GM13976 (cell line): ENCODE measurements around the gene KRTAP5-6.

Experiments used
- DNase-seq: peaks from one replicate; pipeline ENCODE4 v3.0.0; 2012; ENCODE audit warnings: low spot score
- in situ Hi-C: fragments of 300-500 bp; cut with MboI; formaldehyde crosslinking; loops from one replicate; pipeline ENCODE4 v1.12.0; 2022; ENCODE audit warnings: low sequenced_read_pairs, mixed read lengths, inconsistent platforms; ENCODE audit not compliant: unreplicated experiment
- TF ChIP-seq, protein P1 (sequence below): IDR thresholded peaks from 2 replicates; pipeline ENCODE4 v1.5.1; 2012; ENCODE audit warnings: borderline replicate concordance, mild to moderate bottlenecking; ENCODE audit not compliant: insufficient read depth; ENCODE audit errors: extremely low read depth, missing control alignments, control extremely low read depth

KRTAP5-6 gene

DNA sequence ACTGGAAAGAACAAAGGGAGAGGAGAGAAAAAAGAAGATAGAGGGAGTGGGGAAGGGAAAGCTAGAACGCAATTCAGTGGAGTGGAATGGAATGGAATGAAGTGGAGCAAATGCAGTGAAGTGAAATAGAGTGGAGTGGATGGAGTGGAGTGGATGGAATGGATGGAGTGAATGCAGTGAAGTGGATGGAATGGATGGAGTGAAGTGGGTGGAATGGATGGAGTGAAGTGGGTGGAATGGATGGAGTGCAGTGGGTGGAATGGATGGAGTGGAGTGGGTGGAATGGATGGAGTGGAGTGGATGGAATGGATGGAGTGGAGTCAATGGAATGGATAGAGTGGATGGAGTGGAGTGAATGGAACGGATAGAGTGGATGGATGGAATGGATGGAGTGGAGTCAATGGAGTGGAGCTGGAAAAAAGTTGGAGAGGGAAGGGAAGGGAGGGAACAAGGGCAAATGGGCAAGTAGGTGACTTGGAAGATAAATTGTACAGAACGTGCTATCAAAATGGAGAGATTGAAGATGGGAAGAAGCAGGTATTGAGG is 39.5 kb downstream of the KRTAP5-6 start:
- DNase-seq, result no peak
- TF ChIP-seq, protein P1, sequence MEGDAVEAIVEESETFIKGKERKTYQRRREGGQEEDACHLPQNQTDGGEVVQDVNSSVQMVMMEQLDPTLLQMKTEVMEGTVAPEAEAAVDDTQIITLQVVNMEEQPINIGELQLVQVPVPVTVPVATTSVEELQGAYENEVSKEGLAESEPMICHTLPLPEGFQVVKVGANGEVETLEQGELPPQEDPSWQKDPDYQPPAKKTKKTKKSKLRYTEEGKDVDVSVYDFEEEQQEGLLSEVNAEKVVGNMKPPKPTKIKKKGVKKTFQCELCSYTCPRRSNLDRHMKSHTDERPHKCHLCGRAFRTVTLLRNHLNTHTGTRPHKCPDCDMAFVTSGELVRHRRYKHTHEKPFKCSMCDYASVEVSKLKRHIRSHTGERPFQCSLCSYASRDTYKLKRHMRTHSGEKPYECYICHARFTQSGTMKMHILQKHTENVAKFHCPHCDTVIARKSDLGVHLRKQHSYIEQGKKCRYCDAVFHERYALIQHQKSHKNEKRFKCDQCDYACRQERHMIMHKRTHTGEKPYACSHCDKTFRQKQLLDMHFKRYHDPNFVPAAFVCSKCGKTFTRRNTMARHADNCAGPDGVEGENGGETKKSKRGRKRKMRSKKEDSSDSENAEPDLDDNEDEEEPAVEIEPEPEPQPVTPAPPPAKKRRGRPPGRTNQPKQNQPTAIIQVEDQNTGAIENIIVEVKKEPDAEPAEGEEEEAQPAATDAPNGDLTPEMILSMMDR, result no peak
- in situ Hi-C loops, result no loop called here

DNA sequence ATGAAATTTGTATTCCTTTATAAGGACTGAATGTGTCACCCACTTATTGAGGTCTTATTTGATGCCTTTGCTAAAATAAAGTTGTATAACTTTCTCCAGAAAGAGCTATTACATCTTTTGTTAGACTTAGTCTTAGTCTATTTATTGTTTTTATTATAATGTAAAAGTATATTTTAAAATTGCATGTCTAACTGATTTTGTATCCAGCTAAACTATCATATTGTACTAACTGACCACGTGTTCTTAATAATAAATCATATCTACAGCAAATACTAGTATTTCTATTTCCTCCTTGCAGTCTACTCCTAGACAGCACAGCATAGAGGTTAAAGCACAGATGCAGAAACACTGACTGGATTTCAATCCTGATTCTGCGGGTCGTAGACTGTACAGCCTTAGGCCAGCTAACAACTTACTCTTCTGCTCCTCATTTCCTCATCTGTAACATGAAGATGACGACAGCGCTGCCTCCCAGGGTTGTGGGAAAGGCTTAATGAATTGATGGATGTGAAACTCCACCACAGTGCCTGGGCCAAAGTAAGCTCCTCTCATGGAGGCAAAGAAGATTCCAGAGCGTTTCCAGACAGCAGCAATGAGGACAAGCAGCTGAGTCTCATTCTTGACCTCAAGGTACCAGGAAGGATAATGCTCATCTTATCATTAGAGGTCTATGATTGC is 40.2 kb downstream of the KRTAP5-6 start:
- DNase-seq, result no peak
- in situ Hi-C loops, result no loop called here
- TF ChIP-seq, protein P1, result no peak

DNA sequence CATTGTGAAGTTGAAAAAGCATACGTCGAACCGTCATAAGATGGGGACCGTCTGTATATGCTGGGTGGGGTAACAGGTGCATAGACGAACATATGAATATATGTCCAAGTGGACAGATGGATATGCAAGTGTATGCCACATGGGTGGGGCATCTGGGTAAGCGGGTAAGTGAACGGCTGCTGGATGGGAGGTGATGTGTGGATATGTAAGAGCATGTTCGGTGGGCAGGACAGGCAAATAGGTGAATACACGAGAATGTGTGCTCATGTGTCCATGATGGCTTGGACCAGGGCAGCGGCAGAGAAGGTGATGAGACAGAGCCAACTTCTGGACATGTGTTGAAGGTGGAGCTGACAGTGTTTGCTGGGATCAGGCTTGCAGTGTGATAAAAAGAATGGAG is 41.4 kb downstream of the KRTAP5-6 start:
- no peak for DNase-seq
- in situ Hi-C loops, result no loop called here
- TF ChIP-seq, protein P1, result no peak

DNA sequence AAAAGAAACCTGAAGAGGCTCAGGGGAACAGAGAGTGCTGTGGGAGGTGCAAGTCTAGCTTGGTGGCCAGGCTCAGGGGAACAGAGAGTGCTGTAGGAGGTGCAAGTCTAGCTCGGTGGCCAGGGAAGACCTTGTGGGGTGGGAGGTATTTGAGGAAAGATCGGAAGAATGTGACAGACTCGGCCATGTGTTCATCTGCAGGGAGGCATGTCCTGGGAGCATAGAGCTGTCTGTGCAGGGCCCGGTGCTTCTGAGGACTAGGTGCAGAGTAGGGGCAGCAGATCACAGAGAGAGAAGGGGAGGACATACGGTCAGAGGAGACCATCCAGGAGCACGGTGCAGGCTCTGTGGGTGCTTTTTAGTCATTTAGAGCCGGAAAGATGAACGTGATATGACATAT is 42.6 kb downstream of the KRTAP5-6 start:
- TF ChIP-seq, protein P1, result no peak

DNA sequence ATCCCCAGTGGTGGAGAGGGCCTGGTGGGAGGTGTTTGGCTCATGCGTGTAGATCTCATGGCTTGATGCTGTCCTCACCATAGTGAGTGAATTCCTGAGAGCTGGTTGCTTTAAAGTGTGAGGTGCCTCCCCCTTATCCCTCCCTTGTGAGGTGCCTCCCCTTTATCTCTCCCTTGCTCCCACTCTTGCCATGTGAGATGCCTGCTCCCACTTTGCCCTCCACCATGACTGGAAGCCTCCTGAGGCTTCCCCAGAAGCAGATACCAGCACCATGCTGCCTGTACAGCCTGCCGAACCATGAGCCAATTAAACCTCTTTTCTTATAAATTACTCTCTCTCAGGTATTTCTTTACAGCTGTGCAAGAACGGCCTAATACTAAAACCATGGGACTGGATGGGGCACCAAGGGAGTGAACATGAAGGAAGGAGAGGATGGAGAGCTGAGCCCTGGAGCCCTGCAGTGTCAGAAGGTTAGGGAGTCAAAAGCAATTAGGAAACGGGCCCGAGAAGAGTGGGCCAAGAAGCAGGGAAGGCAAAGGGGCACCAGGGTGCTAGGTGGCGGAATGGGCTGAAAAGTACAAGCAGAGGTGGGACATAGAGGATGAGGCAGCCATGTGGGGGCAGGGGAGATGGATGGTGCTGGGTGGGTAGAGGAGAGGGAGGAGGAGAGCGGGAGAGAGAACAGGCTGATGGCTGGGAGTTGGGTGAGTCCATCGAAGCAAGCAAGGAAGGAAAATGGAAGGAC is 44.0 kb downstream of the KRTAP5-6 start:
- TF ChIP-seq, protein P1, result no peak
- no peak for DNase-seq
- in situ Hi-C loops, result no loop called here

More for the DNA sequence above, 42.6 kb downstream of the KRTAP5-6 start:
- DNase-seq, result no peak
- in situ Hi-C loops, result no loop called here

DNA sequence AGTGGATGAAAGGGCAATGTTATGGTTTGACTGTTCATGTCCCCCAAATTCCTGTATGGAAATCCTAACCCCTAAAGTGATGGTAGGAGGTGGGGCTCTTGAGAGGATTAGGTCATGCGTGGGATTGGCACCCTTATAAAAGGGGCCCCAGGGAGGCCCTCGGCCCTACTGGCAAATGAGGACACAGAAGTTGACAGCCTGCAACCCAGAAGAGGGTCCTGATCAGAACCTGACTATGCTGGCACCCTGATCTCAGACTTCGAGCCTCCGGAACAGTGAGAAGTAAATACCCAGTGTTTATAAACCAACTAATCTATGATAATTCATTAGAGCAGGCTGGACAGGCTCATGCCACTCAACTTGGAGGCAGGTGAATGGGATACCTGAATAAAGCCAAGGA is 44.7 kb downstream of the KRTAP5-6 start:
- TF ChIP-seq, protein P1, result no peak
- DNase-seq, result no peak
- in situ Hi-C loops, result no loop called here
